GM21447 (cell line): ENCODE data around the gene SPESP1.

Source experiments
- ATAC-seq: cut with Tn5 transposase; IDR thresholded peaks from one replicate; pipeline ENCODE4 v1.9.1; 2021; ENCODE audit not compliant: unreplicated experiment

Gene SPESP1

GRCh38 chr15:68930268-68931022 lies at the start of gene SPESP1:
TSS of gene SPESP1 (plus strand) at chr15:68930525. CDS start at chr15:68930654, 129 bp downstream.
- no peak for ATAC-seq

DNA sequence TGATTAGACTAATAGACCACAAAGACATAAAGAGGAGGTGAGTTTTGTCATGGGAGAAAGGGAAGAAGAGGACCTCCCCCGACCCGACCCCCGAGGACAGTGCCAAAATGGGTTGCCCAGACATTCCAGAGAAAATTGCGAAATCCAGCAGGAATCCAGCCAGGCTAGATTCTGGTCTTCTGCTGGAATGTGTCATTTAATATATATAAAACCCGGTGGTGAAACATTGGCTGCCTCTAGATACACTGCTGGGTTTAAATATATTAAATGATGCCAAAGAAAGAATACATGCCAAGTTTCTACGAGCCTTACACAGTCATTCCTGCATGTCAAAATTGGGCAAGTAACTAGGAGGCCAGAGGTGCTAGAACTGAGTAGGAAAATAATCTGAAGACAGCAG lies 45.3 kb upstream of the SPESP1 start:
- no peak for ATAC-seq

DNA sequence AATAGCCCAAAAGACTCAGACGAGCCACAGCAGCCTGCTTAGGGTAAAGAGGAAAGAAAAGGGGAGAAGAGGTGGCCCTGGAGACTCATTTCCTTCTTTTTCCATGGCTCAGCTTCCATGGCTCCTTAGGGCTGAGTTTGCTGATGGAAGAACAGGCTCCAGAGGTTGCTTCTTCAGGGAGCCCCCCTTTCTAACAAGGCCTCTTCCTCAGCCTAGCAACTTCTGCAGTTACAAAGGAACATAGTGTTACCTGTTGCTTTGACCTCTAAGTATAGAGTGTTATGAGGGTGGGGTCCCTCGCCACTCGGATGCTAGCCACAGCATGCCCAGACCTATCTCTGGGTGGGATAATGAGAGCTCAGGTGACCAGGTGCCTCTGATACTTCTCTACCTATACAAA lies 43.2 kb upstream of the SPESP1 start:
- no peak for ATAC-seq

- ATAC-seq, result no peak
These were observed 42.5 kb upstream of the SPESP1 start for GRCh38 chr15:68887819-68888218.

DNA sequence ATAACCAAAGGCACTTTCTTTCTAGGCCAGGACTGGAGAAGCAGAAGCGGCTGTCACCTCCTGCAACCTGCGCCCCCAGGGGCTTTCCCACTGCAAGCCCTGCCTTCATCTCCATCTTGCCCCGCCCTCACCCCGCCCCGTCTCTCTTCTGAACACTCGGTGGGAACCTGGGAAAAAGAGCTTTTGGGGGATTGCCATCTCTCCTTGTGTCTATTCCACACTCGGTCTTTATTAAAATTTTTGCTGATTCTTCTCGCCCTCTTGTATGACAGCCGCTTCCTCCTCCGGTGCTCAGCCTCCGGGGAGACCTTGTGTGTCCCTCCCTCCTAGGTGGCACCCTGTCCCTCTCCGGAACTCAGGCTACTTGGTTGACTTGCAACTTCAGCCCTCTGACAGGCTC lies 41.9 kb upstream of the SPESP1 start:
- no peak for ATAC-seq

DNA sequence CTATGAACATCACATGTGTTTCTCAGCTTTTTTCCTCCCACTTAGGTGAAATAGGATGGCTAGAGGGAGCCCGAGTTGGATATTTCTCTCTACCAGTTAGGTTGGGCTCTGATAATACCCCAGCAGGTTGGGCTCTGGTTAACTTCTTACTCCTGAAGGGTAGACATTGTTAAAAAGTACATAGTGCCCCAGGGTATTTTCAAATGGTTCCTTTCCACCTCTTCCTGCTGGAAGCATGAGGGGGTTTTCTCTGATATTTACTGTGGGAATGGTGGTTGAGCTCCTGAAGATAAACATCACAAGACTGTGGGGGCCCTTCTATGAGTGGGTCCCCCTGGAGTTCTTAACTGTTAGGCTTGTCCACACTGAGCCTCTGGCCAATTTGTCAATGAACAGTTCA lies 36.1 kb upstream of the SPESP1 start:
- no peak for ATAC-seq

DNA sequence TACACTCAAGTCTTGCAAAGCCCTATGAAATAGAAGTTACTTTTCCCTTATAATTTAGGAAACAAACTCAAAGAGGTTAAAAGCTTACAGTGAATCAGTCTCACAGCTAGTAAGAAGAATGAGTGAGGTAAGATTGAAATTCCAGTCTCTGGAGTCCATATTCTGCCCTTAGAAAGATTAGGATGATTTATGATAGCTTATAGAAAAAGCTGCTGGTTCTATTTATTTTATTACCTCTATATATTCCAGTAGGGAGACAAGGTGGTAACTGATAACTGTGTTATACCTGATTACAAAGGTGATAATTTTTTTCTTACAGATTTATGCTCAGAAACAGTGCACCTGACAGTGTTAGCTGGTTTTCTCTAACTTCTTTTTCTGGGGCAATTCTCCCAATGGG lies 34.1 kb upstream of the SPESP1 start:
- ATAC-seq, result no peak

- no peak for ATAC-seq
These were observed 33.3 kb upstream of the SPESP1 start for GRCh38 chr15:68897016-68897415.

- no peak for ATAC-seq
These were observed 30.3 kb upstream of the SPESP1 start for GRCh38 chr15:68900027-68900426.

GRCh38 chr15:68907396-68907923 lies 22.9 kb upstream of the SPESP1 start:
- ATAC-seq, result no peak

DNA sequence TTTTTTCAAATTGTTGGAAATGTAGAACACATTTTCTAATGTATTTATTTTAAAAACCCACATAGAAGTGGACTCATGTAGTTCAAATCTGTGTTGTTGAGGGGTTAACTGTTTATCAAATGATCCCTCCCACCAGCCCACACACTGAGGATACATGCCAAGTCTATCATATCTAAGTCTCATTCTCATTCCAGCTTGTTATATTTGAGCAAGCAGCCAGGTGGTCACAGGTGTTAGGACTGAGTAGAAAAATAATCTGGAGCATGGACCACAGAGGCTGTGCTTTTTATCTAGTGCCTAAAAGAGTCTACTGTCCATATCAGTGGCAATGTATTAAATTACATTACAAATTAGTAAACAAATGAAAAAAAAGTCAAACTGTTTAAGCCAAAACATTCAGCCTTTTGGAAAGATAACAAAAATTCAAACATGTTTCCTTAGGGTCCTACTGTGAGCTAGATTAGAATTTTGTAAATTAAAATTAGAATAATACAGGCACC lies 20.7 kb upstream of the SPESP1 start:
- ATAC-seq, result no peak

DNA sequence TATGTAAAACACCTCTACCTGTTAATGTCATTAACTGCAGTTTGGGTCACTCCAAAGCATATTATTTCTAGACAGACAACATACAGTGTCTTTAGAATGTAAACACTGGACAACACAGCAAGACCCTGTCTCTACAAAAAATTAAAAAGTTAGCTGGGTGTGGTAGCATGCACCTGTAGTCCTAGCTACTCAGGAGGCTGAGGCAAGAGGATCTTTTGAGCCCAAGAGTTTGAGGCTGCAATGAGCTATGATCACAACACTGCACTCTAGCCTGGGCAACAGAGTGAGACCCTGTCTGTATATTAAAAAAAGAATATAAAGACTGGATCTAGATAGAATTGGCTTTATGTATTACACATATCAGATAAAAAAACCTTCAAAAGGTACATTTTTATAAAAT lies 20.0 kb upstream of the SPESP1 start:
- no peak for ATAC-seq

DNA sequence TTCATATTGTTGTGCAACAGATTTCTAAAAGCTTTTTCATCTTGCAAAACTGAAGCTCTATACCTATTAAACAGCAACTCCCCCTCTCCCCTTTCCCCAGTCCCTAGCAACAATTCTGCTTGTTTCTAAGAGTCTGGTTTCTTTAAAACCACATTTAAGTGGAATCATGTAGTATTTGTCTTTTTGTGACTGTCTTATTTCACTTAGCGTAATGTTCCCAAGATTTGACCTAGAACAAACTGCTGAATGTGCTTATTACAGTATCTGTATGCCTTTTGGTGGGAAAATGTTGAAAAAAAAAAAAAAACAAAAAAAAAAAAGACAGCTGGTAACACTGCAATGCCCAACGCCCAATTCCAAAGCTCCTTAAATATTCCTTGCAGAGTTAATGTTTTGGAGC lies 19.5 kb upstream of the SPESP1 start:
- ATAC-seq, result no peak

DNA sequence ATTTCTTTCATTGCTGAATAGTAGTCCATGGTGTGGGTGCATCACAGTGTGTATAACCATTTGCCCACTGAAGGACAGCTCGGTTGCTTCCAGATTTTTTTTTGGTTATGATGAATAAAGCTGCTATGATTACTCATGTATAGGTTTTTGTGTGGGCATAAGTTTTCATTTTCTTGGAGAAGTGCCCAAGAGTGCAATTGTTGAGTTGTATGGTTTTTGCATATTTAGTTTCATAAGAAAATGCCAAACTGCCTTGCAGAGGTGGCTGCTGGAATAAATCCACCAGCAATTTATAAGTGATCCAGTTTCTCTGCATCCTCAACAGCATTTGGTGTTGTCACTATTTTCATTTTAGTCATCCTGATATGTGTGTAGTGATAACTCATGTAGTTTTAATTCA lies 8.4 kb upstream of the SPESP1 start:
- no peak for ATAC-seq

- ATAC-seq, result no peak
These were observed 5.3 kb upstream of the SPESP1 start for GRCh38 chr15:68924866-68925560.

DNA sequence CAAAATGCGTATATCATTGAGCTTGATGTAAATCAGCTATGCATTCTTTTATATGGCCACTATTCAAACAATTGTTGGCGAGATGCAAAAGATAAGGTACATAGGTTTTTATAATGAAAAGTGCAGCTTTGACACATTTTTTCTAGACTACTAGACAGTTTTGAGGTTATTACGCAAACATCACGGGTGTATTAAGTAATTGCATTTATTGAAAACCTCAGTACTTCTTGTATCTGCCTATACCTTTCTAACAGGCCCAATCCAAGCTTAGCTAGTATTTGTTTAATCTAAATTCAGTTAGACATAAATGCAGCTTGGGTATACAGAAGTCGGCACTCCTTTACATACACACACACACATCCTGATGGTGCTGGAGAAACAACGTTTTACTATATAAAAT lies 2.7 kb downstream of the SPESP1 start:
- no peak for ATAC-seq

DNA sequence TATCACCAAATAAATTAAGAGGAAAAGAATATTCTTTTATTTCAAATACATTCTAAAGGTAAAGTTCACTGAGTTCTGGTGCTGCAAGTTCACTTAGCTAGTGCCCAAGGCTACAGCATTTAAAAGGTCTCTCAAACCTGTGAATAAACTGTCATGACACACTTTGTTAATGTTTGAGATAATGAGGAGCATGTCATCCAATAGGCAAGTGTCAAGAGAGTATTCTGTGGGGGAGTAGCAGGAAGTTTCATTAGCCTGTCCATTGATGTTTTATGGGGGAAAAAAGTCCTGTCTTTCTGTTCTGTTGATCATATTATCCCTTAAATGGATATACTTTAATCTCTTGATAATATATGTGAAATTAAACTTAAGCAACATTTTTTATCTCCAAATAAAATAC lies 4.0 kb downstream of the SPESP1 start:
- ATAC-seq, result no peak

GRCh38 chr15:68935400-68935937 lies 5.1 kb downstream of the SPESP1 start:
- ATAC-seq, result no peak

DNA sequence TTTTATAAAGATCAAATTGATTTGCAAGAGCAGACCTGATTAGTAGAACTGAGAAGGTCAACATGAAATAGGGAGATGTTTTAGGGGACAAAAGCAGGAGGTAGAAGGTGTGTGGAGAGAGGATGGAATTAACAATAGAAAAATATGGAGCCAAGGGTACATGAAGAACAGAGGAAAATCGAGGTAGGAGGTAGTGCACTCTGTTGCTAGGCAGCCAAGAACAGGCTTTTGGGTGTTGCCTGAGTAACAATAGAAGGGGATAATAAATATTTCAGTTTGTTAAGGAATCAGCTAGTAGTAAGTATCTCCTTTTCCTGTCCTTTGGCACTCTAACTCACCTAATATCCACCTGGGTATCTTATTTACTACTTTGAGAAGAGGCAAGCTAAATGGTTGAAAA lies 9.2 kb downstream of the SPESP1 start:
- no peak for ATAC-seq

DNA sequence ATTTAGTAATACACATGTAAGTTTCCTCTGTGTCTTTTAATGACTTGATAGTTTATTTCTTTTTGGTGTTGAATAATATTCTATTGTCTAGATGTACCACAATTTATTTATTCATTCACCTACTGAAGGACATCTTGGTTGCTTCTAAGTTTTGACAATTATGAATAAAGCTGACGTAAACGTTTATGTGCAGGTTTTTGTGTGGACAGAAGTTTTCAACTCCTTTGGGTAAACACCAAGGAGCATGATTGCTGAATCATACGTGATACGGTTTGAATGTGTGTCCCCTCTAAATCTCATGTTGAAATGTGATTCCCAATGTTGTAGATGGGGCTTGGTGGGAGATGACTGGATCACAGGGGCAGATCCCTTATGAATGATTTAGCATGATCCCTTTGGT lies 21.5 kb downstream of the SPESP1 start:
- ATAC-seq, result no peak

GRCh38 chr15:68957696-68958095 lies 27.4 kb downstream of the SPESP1 start:
- no peak for ATAC-seq

DNA sequence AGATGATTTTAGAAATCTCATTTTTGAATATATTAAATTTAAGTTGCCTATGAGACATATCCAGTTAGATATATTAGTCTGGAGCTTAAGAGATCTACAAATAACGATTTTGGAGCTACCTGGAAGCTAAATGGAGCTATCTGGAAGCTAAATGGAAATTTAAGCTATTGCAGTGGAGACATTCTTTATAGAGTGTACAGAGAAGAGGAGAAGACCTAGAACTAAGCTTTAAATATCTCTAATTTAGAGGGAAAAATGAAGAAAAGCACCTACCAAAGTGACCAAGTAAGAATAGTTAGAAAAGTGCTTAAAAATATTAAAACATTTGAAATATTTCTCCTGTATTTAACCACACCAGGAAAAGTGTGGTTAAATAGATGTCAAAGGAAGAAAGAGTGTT lies 28.3 kb downstream of the SPESP1 start:
- no peak for ATAC-seq
